ENCODE results near the gene OLA1.

OLA1 gene

GRCh38 chr2:174180165-174180724, 68.1 kb downstream of the OLA1 start:
- no peak for DNase-seq (ENCODE audit: low read depth)

GRCh38 chr2:174177316-174177890, 70.9 kb downstream of the OLA1 start:
- no peak for DNase-seq (ENCODE audit: low read depth)

- DNase-seq (ENCODE audit: low read depth), result no peak
These were observed 71.4 kb downstream of the OLA1 start for GRCh38 chr2:174176898-174177297.

- DNase-seq (ENCODE audit: low read depth), result no peak
These were observed 73.6 kb downstream of the OLA1 start for GRCh38 chr2:174174741-174175140.

GRCh38 chr2:174172802-174173355, 75.5 kb downstream of the OLA1 start:
- DNase-seq (ENCODE audit: low read depth), result no peak

GRCh38 chr2:174171686-174172445, 76.5 kb downstream of the OLA1 start:
- DNase-seq (ENCODE audit: low read depth), result no peak

- DNase-seq (ENCODE audit: low read depth), result no peak
These were observed 79.0 kb downstream of the OLA1 start for GRCh38 chr2:174169372-174169771.

- DNase-seq (ENCODE audit: low read depth), result no peak
These were observed 82.1 kb downstream of the OLA1 start for GRCh38 chr2:174166261-174166660.

- DNase-seq (ENCODE audit: low read depth), result no peak
These were observed 86.8 kb downstream of the OLA1 start for GRCh38 chr2:174161490-174161889.

- DNase-seq (ENCODE audit: low read depth), result no peak
These were observed 90.3 kb downstream of the OLA1 start for GRCh38 chr2:174158003-174158402.

GRCh38 chr2:174157053-174157452, 91.3 kb downstream of the OLA1 start:
- DNase-seq (ENCODE audit: low read depth), result no peak

- no peak for DNase-seq (ENCODE audit: low read depth)
These were observed 94.3 kb downstream of the OLA1 start for GRCh38 chr2:174153757-174154680.

GRCh38 chr2:174149530-174149929, 98.8 kb downstream of the OLA1 start:
- DNase-seq (ENCODE audit: low read depth), result no peak

GRCh38 chr2:174148833-174149232, 99.5 kb downstream of the OLA1 start:
- no peak for DNase-seq (ENCODE audit: low read depth)

- no peak for DNase-seq (ENCODE audit: low read depth)
These were observed 102.5 kb downstream of the OLA1 start for GRCh38 chr2:174145827-174146226.

- DNase-seq (ENCODE audit: low read depth), result no peak
These were observed 106.0 kb downstream of the OLA1 start for GRCh38 chr2:174142290-174142689.

GRCh38 chr2:174138161-174138560, 110.2 kb downstream of the OLA1 start:
- DNase-seq (ENCODE audit: low read depth), result no peak

- DNase-seq (ENCODE audit: low read depth), result no peak
These were observed 112.4 kb downstream of the OLA1 start for GRCh38 chr2:174135981-174136380.

GRCh38 chr2:174125090-174125489, 123.2 kb downstream of the OLA1 start:
- DNase-seq (ENCODE audit: low read depth), result no peak

- no peak for DNase-seq (ENCODE audit: low read depth)
These were observed 124.2 kb downstream of the OLA1 start for GRCh38 chr2:174124181-174124580.

GRCh38 chr2:174122185-174122584, 126.1 kb downstream of the OLA1 start:
- no peak for DNase-seq (ENCODE audit: low read depth)

GRCh38 chr2:174121612-174122011, 126.7 kb downstream of the OLA1 start:
- no peak for DNase-seq (ENCODE audit: low read depth)
